Midbrain (tissue), 1 donor: Measurements from ENCODE around the gene RAB36.

Experiments
- DNase-seq: peaks from one replicate; lab custom pipeline; 2025; lab: John Stamatoyannopoulos, UW

The RAB36 gene

GRCh38 chr22:23144932-23145877 is at the start of gene RAB36:
RAB36 (plus strand) TSS chr22:23145477; CDS start chr22:23146617, 1,140 bp downstream.
- DNase-seq, result peak; percentile 90

- DNase-seq, result no peak
Observed at GRCh38 chr22:23095733-23096342, 49.4 kb upstream of the RAB36 start.

- DNase-seq, result no peak
Observed at GRCh38 chr22:23097412-23098229, 47.7 kb upstream of the RAB36 start.

GRCh38 chr22:23098230-23098705 is 47.0 kb upstream of the RAB36 start:
- DNase-seq, result no peak

- peak; percentile 61 for DNase-seq
Observed at GRCh38 chr22:23098718-23099530, 46.4 kb upstream of the RAB36 start.

GRCh38 chr22:23099531-23099804 is 45.8 kb upstream of the RAB36 start:
- DNase-seq, result no peak

- no peak for DNase-seq
Observed at GRCh38 chr22:23100124-23100801, 45.0 kb upstream of the RAB36 start.

- no peak for DNase-seq
Observed at GRCh38 chr22:23101524-23101923, 43.8 kb upstream of the RAB36 start.

GRCh38 chr22:23102002-23102655 is 43.1 kb upstream of the RAB36 start:
- no peak for DNase-seq

GRCh38 chr22:23102776-23103175 is 42.5 kb upstream of the RAB36 start:
- no peak for DNase-seq

- peak; percentile 38 for DNase-seq
Observed at GRCh38 chr22:23103199-23103954, 41.9 kb upstream of the RAB36 start.

- no peak for DNase-seq
Observed at GRCh38 chr22:23104187-23104971, 40.9 kb upstream of the RAB36 start.

- no peak for DNase-seq
Observed at GRCh38 chr22:23105304-23105703, 40.0 kb upstream of the RAB36 start.

- DNase-seq, result no peak
Observed at GRCh38 chr22:23105919-23106318, 39.4 kb upstream of the RAB36 start.

GRCh38 chr22:23106344-23106743 is 38.9 kb upstream of the RAB36 start:
- DNase-seq, result no peak

- DNase-seq, result no peak
Observed at GRCh38 chr22:23106906-23107367, 38.3 kb upstream of the RAB36 start.

GRCh38 chr22:23107487-23108248 is 37.6 kb upstream of the RAB36 start:
- DNase-seq, result no peak
